NCI-H1092 treated with DMSO at 0.1 percent for 48 hours (cell line): ENCODE results near the gene UGDH.

Source experiments
- DNase-seq: peaks from one replicate; lab custom pipeline; 2025; lab: John Stamatoyannopoulos, UW

Gene UGDH

DNA sequence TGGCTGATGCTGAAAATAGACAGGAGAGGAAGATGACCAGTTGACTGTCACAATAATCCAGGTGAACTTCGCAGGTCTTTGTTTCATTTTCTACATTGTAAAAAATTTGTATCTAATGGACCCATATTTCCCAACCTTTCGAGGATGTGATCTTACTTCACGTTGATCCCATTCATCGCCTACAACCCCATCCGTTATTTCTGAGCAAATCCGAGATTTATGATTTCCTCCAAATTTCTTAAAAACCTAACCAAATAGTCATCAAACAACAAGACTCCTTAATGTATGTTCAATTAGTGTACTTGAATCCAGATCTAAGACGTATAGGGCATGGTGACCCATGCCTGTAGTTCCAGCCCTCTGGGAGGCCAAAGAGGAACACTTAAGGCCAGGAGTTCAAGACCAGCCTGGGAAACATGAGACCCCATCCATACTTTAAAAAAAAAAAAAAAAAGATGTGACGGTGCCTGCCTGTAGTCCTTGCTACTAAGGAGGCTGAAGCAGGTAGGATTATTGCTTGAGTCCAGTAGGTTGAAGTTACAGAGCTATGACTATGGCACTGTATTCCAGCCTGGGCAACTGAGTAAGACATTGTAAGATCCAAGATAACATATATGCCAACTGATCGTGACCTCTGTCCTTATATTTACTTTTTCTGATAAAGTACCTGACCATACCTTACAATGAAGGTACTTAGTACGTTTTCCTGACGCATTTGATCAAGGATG lies 74.2 kb downstream of the UGDH start:
- DNase-seq: no peak

DNA sequence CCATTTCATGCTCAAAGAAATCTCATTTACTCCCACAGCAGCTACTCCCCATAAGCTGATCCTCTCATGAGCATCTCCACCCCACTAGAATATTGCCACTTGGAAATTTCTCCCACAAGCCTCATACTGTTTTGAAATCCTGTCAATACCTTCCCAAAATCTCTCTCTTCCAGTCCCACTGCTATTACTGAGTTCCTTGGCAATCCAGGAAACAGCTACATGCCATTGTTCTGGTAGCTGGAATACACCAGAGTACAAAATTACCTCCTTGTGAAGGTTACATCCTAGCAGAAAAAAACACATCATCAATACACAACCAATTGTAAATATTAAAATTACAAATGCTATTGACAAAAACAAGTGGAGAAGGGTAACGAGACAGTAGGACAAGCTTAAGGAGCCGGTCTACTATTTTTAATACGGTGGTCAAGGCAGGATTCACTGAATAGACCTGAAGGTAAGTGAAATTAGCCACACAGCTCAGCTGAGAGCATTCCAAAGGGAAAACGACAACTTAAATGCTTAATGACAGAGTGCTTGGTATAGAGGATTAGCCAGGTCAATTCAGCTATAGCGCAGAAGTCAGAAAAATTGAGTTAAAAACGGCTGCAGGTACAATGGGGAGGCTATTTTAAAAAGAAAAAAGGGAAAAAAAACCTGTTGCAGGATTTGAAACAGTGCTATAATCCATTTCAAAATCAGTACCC lies 74.9 kb downstream of the UGDH start:
- DNase-seq: no peak

DNA sequence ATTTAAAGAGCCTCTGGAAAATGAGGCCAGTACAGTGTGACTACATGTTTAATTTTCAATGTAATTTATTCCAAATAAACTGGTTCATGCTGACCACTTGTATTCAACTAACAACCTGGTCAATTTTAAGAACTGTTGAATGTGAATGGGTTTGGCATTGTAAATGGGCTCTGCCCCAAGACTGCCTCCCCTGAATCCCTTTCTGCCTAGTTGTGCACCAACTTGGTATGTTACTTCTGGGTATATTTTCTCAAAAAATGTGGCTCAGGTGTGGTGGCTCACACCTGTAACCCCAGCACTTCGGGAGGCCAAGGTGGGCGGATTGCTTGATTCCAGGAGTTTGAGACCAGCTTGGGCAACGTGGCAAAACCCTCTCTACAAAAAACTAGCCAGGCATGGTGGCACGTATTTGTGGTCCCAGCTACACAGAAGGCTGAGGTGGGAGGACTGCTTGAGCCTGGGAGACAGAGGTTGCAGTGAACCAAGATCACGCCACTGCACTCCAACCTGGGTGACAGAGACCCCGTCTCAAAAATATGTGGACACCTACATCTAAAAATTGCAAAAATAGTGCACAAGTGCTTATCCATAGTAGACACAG lies 75.7 kb downstream of the UGDH start:
- DNase-seq: no peak

DNA sequence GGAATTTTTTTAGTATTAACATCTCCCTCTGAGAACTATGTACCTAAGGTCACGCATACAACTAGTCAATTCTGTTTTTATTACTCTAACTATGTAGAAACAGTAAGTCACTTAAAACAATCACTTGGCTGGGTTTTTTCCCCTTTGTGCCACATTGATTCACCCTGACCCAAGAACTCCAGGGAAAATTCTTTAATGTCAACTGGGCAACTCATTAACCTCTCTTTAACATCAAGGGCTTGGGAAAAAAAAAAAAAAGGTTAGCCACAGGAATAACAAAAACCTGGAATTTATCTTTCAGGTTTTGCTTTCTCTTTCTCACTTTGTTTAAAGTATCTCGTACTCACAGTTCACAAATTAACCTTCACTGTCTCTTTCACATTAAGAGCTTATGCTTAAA lies 76.6 kb downstream of the UGDH start:
- DNase-seq: no peak
